Measurements from ENCODE around the gene UBE2L3. TPM values are rescaled to one million over a fixed set of nuclear protein-coding genes. Genes with fewer than 3 reads are reported as not detected.
A peak's percentile ranks its signal among the peaks of the same experiment; 100 is the strongest.
"Not testable (repeated sequence)": the region's sequence is repeated elsewhere in the genome, so short reads cannot be mapped to it uniquely, and the experiment has no call there.

UBE2L3 gene
- 36.8 TPM for polyA plus RNA-seq (ENCODE audit: insufficient read length)

DNA sequence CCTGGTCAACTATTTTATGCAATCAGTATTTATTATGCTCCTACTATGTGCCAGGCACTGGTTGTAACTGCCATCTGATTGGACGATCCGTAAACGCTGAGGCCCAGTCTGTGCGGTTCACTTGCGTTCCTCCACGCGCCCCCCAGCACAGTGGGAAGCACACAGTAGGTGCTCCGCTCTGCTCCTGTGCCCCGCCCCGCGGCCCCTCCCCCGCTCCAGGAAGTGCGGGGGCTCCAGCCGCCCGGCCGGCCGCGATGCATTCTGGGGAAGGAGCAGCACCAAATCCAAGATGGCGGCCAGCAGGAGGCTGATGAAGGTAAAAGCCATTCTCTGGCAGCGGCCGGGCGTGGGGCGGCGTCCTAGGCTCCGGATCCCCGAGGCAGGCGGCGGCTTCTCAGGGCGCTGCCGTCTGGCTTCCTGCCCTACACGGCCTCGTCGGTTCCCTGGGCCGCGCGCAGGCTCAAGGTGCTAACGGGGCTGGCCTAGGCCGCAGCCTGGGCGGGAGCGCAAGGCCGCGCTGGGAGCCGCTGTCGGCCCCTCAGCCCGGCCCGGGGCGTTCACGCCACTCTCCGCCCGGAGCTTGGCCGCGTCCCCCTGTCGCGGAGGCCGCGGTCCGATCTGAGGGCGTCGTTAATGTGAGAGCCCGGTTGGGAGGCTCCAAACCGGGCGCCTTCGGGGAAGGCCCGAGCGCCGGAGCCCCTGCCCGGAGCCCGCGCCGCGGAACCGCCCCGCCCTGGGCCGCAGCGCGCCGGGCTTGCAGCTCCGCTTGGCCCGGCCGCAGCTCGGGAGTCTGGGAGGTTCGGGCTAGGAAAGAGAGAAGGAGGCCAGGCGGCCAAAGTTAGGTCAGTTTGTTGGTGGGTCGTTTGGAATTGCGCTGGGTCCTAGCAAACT, at the start of gene UBE2L3:
TSS of gene UBE2L3 (plus strand) at position 259 of the 891 bp plus-strand sequence. CDS start at position 290, 31 bp downstream.
- DNase-seq (ENCODE audit: low read depth) = peak; percentile 32

- DNase-seq (ENCODE audit: low read depth) = not testable (repeated sequence)
Observed at GRCh38 chr22:21526705-21527500, 40.6 kb upstream of the UBE2L3 start.

- not testable (repeated sequence) for DNase-seq (ENCODE audit: low read depth)
Observed at GRCh38 chr22:21531525-21531924, 36.0 kb upstream of the UBE2L3 start.

- DNase-seq (ENCODE audit: low read depth) = not testable (repeated sequence)
Observed at GRCh38 chr22:21532863-21533648, 34.5 kb upstream of the UBE2L3 start.

- not testable (repeated sequence) for DNase-seq (ENCODE audit: low read depth)
Observed at GRCh38 chr22:21539862-21540261, 27.7 kb upstream of the UBE2L3 start.

- DNase-seq (ENCODE audit: low read depth) = not testable (repeated sequence)
Observed at GRCh38 chr22:21544432-21545322, 22.8 kb upstream of the UBE2L3 start.

GRCh38 chr22:21549558-21549957, 18.0 kb upstream of the UBE2L3 start:
- not testable (repeated sequence) for DNase-seq (ENCODE audit: low read depth)

GRCh38 chr22:21550008-21550677, 17.4 kb upstream of the UBE2L3 start:
- DNase-seq (ENCODE audit: low read depth) = not testable (repeated sequence)

GRCh38 chr22:21550678-21551047, 16.9 kb upstream of the UBE2L3 start:
- DNase-seq (ENCODE audit: low read depth) = not testable (repeated sequence)

DNA sequence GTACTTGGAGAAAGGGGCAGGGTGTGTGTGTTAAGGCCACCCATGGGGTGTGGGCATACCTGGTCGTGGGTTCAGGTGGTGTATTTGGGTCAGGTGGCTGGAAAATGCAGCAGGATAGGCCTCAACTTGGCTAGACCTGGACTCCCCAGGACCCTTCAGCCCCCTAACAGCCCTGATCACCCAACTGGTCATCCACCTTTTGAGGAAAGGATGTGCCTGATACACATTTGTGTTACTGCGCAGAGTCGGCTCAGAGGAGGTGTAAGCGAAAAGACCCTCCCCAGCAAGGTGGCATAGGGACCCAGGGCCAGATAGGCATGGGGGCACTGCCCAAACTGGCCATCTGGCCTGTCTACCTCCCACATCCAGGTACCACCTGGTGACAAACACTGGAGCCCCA, 16.2 kb upstream of the UBE2L3 start, which contains the start of gene RIMBP3C:
TSS of gene RIMBP3C (minus strand) at position 101 of the 400 bp plus-strand sequence. CDS start 485 bp downstream, outside the sequence.
- DNase-seq (ENCODE audit: low read depth) = not testable (repeated sequence)

DNA sequence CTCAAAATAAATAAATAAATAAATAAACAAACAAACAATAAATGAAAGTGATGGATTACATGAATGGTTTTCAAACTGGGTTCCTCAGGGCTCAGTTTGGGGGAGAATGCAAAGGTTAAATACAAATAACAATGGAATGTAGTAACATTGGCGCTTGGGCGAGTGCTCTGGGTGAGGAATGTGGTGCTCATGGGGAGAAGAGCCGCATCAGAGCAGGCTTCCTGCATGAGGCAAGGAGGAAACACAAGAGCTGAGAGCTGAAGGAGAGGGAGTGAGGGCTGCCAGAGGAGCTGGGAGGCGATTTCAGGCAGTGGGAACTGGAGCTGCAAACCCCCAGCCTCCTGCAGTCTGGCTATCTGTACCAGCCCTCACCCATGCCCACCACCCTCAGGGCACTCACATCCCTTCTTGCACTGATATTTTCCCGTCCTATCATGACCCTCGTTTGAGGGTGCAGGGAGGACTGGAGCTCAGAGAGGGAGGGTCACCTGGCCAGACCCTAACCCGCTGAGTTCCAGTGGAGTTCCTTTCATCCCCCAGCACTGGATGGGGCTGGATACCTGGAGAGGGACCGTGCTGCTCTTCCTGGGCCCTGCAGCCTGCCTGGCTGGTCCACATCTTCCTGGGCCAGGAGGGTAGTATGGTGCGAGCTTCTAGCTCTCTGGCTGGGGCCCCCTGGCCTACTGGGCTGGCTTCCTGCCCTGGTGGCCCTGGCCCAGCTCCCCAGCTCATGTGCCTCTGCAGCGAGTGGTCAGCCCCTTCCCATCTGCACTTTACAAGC, 8.0 kb upstream of the UBE2L3 start:
- not testable (repeated sequence) for DNase-seq (ENCODE audit: low read depth)

- DNase-seq (ENCODE audit: low read depth) = not testable (repeated sequence)
Observed at GRCh38 chr22:21560657-21561056, 6.9 kb upstream of the UBE2L3 start.

- DNase-seq (ENCODE audit: low read depth) = no peak
Observed at GRCh38 chr22:21563912-21564311, 3.6 kb upstream of the UBE2L3 start.

GRCh38 chr22:21564411-21564810, 3.1 kb upstream of the UBE2L3 start:
- DNase-seq (ENCODE audit: low read depth) = no peak

DNA sequence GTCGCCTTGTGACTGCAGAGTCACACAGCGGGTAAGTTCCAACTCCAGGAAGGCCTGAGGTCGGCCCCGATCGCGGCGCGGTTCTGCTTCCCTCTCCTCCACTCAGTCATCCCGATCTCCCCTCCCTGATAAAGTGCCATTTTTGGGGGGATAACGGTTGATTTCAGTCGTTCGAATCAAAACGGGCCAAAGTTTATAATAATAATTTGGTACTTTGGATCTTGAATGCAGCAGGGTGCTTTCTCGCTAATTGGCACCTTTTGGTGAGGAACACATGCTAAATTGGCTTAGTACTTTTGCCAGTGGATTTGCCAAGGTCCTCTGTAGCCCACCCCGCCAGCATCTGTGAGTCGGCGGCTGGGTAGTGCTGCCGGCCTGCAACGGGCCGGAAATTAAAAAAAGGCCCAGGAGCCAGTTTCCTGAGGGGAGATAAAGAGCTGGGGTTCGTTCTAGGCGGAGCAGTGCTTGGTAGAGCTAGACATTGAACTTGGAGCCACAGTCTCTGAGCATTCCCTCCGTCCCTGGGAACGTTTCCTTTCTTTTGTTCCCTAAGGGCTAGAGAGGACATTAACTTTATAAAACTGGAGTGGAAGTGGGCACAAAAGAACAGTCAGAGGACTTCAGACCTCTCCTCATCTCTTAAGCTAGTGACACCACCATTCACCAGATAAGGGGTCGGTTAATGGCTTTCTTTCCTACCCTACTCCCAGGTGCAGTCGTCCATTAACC, 997 bp downstream of the UBE2L3 start:
- no peak for DNase-seq (ENCODE audit: low read depth)

DNA sequence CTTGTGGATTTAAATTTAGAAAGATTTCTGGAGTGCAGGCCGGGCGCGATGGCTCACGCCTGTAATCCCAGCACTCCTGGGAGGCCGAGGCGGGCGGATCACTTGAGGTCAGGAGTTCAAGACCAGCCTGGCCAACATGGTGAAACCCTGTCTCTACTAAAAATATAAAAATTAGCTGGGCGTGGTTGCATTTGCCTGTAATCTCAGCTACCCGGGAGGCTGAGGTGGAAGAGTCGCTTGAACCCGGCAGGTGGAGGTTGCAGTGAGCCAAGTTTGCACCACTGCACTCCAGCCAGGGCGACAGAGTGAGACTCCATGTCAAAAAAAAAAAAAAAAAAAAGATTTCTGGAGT, 1.5 kb downstream of the UBE2L3 start:
- not testable (repeated sequence) for DNase-seq (ENCODE audit: low read depth)

DNA sequence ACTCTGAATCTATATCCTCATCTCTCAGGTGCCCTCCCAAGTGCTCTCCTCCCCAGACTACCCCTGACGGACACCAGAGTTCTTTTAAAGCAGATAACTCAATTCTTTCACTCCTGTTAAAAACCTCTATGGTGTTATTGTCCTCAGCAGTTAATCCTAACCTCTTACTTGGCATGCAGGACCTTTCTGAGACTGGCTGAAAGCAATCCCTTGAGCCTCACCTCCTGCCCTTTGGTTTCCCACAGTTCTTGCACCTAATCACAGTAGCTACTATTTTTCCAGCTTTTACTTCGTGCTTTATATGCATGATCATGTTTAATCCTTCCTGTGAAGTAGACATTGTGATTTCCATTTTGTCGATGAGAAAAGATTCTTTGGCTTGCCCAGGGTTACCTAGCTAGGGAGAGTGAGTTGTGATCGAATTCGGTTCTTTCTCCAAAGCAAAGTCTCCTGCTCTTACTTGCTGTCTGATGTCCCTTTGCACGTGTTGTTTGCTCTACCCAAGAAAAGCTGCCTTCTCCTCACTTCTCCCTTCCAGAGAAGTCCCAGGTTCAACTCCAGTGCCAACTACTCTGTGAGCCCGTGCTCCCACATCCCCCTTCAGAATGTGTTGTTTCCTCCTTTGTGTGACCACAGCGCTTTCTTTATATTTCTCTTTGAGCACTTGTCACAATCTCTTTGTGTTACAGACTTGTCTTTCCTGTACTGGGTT, 2.1 kb downstream of the UBE2L3 start:
- DNase-seq (ENCODE audit: low read depth) = no peak

GRCh38 chr22:21570398-21570797, 2.9 kb downstream of the UBE2L3 start:
- no peak for DNase-seq (ENCODE audit: low read depth)
